ENCODE data around the gene AFAP1.

The AFAP1 gene

DNA sequence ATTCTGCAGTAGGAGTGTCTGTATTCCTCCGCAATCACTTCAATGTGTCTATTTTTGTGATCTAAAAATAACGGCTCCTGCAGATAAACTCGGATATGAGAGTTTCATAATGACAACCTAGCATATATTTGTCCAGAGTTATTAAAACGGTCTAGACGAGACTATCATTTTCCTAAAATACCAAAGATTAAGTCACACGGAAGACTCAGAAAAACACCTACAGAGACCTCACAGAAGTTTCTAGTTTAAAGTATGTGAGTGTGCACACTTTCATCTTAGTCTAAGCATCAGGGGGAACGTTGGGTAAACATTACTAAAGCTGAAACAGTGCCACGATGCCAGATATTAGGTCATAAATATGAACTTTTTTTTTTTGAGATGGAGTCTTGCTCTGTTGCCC lies 156.9 kb downstream of the AFAP1 start:
- no peak for DNase-seq (ENCODE audit: low read depth)

DNA sequence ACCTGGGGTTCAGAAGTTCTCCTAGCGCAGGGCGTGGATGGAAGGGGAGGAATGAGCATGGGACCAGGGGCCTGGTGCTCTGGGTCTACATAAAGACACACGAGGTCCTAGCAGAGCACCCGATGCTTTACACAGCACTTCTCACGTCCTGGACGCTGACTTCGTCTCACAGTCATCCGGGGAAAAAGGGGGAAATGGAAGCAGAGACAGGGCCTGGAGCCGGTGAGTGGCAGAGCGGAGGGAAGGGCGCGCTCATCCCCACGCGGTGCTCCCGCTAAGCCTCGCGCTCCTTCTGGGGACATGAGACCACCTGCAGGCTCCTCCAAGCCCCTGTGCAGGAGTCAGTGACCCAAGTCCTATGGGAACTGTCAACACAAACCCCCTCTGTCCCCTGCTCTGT lies 157.7 kb downstream of the AFAP1 start:
- no peak for DNase-seq (ENCODE audit: low read depth)

DNA sequence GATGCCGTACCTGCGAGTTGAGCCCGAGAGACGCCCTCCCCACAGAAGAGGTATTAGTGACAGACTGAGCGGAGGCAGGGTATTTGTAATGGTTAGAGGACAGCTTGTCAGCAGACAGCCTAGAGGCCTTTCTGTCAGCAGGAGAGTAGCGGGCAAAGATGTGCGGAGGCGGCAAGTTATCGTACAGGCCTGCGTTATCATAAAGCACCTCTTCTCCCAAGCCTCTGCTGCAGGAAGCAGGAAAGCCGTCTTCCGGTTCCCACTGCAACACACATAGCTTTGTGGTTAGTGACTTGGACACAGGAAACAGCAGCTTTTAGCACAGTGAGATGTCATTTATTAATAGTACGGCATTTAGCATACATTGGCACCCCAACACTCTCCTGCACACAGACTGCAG lies 158.3 kb downstream of the AFAP1 start:
- no peak for DNase-seq (ENCODE audit: low read depth)

DNA sequence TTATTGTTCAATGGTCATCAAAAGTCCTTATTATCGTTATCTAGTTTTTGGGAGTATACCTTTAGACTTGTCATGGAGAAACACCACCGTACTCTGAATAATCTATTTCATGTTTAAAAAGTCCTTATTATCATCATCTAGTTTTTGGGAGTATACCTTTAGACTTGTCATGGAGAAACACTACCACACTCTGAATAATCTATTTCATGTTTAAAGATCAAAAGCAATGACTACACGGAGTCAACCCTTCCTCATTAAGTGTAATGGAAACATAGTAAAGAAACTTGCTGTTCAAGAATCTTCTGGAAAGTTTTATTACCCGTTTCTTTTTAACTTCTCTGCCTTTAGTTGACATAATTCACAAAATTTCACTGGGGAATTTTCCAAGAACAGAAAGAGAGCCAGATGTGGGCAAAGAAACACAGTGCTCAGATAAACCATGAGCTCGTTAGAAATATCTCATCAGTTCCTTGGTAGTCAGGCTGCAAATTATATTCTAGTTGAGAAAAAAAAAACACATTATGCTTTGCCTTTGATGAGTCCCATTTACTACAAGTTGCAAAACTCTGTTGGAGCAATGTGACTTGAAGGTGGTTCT lies 158.8 kb downstream of the AFAP1 start:
- no peak for DNase-seq (ENCODE audit: low read depth)

DNA sequence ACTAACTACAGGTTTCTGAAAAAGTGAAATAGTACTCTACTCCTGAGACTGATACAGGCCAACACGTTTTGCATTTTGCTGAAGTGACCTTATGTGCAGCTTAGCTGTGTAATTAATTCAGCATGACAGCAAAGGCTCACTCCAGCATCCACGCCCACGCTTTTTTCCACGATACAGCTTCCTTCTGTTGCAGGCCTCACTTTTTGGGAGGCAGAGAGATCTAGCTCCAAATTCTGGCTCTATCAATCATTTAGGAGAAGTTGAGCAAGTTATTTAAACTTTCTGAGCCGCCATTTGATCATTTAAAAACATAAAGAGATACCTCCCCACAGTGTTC lies 160.3 kb downstream of the AFAP1 start:
- DNase-seq (ENCODE audit: low read depth): peak; percentile 20

DNA sequence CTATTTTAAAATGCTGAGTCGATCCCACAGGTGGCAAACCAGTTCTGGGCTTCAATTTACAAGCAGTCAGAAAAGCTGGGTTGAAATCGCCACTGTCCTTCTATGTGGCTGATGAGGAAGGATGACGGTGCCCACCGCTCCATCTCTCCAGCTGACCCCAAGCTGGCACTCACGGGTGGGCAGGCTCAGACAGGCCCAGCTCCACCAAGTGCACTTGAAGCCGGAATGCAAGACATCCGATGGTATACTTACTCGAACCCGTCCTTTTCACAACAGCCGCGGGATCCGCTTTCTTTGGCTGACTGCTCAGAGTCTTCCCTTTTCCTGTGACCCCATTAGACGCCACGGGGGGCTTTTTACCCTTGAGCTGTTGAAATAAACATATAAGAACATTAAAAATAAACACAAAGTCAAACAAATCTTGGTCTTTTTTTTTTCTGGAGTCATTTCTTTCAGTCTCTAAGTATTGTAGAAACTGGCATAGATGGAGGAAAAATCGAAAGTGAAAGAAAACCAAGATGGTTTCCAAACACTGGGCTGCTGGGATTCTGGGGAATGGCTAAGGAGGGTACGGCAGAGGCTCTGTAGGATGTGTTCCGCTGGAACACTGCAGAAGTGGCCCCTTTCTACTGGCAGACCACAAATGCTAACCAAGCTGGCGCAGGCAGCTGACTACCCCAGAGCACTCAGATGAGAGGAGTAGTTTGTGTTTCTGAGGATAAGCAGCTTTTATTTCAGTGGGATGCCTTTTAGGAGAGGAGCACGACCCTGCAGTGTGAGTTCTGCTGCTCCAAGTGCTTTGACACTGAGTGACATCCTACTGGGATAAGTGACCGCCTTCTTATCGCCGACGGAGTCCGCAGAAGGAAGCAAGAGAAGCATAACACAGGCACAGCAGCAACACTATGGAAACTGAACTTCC lies 160.9 kb downstream of the AFAP1 start:
- peak; percentile 22 for DNase-seq (ENCODE audit: low read depth)

DNA sequence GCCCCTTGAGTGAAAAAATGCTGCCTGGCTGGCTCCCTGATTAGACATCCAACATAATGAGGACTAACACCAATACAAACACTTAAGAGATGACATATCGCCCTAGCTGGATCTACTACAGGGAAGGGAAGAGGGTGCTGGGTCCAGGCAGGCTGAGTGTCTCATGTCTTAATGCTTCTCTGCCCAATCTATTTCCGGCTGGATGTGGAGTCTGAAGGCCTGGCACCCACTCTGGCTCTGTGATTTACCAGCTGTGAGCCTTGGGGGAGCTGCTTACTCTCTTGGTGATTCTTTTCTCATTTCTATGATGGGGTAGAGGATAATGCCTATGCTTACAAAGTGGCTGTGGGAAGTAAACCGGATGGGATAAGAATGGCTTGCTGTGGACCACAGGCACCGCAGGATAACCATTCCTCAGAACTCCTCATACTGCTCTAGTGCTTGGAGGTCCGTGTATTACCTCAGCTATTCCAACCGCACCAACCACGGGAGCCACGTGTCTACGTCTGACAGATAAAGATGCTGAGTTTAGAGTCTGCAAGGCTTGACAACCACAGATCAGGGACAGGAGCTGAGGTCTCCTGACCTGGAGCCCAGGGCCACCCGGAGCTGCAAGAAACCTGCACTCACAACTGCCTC lies 161.7 kb downstream of the AFAP1 start:
- DNase-seq (ENCODE audit: low read depth): no peak

DNA sequence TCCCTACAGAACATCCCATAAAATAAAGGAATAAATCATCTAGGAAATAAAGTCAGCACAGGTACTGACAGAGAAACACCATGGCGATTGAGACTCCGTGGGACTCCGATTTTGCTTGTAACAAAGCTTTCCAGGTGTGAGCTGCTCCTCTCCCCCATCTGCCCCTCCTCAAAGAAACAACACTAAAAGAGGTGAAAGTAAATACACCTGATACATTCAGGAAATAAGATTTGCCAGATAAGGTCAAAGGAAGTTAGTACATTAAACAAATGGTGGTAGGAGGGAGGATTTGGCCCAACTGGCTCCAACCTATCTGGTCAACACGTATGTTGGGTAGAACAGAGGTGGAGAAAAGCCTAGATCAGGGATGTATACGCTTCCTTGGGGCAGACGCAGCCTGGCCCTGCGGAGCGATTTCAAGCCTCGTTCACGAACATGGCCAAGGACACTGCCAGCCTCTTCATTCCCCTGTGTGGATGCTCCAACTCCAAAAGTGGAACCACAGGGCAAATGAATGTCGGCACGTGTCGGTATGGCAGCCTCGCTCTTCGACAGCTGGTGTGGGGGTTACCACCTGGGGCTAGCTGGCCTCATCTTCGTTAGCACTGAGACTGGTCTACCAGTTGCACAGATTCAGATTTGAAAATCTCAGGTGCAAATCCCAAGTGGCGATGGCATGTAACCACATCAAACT lies 162.5 kb downstream of the AFAP1 start:
- no peak for DNase-seq (ENCODE audit: low read depth)

DNA sequence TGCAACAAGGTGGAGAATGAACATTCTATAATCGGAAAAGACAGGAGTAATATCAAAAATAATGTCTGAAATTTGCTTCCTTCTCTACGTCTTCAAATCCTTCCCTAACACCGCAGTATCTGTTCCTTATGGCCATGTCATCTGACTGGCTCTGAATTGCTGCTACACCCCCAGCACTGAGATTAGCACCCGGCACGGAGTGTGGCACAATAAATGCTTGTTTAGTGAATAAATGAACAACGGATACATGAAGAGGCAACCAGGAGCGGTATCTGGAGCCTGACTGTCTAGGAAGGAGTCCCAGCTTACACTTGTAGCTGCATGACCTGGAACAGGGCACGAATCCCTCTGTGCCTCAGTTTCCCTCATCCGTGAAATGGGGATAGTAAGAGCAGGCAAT lies 164.3 kb downstream of the AFAP1 start:
- DNase-seq (ENCODE audit: low read depth): no peak

DNA sequence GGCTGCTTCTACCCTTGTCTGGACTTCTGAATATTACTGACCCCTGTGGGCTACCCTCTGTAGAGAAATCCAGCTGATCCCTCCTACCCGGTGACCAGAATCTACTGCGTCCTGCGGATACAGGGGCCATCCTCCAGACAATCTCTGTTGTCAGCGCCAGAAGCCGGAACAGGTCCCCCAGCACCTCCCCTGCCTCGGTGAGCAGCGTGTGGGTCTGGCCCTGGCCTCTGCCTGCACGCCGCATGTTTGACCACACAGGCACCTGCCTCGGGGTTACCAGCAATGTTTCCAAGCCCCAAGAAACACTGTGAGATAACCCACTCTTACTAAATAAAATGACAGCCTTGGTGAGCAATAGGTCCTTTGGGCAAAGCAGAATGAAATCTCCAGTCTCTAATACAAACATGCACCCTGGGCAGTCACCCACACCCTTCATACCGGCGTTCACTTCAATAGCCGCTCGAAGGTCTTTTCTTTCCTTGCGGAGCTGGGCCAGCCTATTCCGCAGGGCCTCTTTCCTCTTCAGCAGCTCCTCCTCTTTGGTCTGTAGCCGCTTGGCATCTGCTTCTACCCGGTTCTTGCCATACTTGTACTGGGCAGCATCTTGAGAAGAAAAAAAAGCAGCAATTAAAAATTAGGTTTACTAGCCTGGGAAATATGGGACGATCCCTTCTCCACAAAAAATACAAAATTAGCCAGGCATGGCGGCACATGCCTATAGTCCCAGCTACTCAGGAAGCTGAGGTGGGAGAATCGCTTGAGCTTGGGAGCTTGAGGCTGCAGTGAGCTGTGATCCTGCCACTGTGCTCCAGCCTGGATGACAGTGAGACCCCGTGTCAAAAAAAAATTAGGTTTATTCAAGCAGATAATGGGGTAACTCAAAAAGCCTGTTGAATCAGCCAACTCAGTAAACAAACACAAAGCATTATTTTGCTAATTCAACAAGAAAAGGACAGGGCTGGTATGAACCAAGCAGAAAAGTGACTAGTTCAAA lies 165.1 kb downstream of the AFAP1 start:
- DNase-seq (ENCODE audit: low read depth): no peak

DNA sequence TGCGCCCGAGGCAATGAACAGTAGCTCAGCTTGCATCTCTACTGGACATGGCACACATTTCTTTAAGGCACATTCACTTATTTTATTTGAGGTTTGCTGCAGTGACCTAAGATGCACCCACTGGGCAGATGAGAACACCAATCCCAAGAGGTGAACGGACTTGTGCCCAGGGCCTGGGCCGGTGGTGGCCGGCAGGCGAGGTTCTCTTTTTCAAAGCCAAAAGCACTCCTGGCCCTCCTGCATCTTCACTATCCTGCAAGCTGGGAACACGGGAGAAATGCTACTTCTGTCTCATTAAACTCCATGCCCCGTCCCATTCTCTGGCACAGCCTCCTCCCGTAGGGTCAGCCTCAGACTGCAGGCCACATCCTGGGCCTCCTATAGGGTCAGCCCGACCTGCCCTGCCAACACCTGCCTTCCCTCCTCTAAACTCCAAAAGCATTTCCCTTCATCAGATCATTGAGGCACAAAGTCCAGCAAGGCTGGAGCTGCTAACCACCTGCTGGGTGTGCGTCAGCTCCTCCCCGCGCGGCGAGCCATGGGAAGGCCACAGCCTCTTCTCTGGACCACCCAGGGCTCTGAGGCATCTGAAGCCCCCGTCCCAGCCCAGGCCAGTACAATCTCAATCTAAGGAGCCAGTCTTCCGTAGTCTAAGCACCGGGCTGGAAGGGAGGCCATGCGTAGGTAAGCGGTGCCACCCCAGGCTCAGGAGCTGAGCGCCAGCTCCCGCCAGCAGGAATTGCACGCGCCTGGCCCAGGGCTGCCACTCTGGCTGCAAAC lies 166.1 kb downstream of the AFAP1 start:
- no peak for DNase-seq (ENCODE audit: low read depth)

DNA sequence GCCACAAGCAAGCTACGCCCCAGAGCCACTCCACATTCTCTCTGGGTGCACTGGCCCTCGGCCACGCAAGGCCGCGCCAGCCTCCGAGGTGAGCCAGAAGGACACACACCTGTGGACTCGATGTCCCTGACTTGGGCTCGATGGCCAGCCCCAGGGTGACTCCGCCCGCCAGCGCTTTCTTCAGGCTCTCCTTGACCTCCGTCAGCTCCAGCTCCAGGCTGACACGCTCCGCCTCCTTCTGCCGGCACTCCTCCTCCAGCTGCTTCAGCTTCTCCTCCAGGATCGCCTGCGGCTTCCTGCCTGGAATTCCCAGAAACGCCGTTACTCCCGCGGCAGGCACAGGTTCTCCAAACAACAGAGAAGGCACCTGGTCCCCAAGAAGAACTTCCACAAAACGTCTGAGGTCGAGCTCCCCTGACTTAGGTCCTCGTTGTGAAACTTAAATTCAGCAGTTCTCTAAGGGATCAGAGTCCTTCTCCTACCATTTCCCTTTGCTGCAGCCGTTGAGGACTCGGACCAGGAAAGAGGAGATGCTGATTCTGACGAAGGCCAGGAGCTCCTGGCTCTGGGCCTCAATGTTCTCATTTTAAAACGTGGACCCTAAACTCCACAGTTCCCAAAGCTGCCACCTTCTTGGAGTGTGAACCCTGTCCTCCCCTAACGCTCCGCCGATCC lies 166.8 kb downstream of the AFAP1 start:
- no peak for DNase-seq (ENCODE audit: low read depth)

DNA sequence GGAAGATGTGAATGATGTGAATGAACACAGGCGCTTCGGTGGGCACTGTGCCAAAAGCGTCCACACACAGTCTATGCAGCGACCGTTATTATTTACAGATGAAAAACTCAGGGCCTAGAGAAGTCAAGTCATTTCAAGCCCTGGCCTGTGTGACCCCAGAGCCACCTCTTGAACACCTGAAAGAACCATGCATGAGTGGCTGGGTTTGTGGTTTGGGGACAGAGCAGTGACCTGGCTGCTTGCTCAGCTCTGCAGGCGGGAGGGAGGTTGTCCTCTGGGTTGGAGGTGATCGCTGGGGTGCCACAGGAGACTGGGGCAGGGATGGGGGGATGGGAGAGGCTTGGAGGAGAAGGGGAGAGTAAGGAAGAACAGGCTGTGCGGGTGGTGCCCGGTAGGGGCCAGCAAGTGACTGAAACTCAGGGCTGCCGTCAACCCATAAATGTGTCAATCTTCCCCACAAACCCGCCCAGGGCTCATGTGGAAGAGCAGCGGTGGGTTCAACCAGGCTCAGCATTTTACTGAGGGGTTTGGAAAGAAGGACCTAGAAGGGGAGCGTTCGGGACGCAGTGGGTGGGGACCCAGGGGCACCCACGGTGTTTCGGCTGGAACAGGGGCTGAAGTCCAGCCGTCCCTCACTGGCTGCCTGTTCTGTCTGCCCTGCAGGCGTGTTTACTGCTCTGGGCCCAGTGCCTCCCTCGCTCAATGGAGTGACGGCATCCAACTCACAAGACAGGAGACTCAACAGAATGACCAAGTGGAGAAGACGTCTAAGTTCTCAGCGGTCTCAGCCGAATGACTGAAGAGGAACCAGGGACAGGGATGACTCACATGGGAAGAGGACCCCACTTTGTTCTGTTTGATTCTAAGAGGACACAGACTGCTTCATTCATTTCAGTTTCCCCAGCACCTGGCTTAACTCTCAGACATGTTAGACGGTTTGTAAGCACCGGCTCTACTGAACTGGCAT lies 167.8 kb downstream of the AFAP1 start:
- no peak for DNase-seq (ENCODE audit: low read depth)

DNA sequence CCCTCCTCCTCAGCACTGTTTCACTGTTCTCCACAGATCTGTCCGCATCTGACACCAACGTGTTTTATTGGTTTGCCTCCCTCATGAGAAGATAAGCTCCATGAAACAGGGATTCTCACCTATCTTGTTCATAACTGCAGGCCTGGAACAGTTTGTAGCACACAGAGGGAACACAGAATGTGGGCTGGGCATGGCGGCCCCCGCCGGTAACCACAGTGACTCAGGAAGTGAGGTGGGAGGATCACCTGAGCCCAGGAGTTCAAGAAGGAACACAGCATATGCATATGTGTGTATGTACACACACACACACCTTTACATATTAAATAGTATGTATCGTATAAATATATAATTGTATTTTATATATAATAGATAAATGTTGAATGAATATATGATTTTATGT lies 168.6 kb downstream of the AFAP1 start:
- no peak for DNase-seq (ENCODE audit: low read depth)

DNA sequence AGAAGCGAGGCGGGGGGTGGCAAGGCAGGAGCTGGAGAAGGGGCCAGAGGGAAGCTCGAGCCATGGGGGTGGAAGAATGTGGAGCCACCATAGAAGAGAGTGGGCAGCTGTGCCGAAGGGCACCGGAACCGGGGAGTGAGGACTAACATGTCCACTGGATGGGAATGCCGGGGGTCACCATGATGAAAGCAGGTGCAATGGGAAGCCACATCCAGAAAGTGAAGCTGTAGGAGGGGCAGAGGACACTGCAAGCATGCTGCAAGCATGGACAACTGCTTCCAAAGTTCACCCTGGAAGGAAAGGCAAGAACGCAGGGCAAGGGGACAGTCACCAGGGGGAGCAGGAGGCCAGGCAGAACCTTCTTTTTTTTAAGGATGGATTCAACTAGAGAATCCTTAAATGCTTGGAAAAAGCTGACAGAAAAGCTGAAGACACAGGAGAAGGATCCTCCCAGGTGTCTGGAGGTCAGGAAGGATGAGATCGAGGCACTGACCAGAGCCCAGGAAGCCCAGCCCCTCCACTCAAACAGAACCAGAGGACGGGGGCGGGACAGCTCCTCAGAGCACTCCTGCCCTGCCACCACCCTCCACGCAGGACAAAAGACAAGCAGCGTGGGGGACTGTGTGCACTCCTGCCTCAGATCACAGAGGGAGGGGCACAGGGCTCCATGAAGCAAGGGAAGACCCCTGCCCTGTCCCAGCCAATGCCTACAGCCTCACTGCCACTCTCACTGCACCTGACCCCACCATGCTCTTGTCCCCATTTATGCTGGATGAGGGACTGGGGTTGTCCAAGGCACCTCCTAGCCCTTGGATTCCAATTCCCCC lies 169.2 kb downstream of the AFAP1 start:
- DNase-seq (ENCODE audit: low read depth): no peak

DNA sequence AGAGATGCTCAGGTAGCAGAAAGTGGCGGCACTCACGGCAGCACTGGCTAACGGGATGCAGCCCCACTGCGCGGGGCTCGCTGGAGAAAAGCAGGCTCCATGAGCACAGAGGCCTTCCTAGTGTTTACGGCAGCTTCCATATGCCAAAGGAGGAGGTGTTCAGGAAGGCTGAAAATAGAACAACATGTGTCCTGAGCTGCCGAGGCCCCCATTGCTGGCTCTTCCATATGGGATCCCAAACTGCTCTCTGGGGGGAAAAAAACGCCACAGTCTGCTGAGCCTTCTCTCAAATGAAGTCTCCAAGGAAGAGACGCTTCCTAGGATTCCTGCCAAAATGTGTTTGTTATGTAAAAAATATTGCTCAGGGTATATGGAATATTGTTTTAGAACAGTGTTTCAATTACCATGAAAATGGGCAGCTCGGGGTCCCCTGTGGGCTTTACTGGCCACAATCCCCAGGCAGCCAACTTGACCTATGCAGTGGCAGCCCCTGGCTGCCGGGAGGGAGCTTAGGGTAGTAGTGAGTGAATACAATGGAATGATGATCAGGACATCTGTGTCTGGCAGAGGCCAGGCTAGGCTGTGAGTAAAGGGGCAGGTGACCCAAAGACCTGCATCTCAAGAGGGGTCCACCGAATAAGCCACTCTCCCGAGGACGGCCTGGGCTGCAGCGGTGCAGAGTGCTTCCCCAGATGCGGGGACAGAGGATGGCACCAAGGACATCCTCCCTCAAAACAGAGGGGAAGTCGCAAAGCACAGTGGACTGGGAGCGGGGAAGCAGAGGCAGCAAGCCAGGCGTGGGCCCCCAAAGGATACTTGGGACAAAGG lies 170.1 kb downstream of the AFAP1 start:
- DNase-seq (ENCODE audit: low read depth): no peak

DNA sequence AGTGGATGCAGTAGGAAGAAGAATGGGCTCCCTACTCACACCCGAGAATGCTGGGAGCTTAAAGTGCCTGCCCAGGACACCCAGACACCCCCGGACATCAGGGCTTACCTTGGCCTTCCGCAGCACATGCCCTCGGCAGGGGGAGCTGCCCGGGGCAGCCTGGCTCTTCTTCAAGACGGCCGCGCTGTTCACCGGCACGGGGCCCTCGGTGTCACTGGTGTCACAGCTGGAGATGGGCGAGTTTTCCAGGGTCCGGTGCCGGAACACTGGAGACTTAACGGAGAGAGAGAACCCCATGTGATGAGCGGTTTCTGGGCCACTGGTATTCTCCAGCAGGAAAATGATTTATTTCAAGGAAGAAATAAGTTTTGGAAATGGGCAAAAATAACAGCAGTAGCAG lies 170.9 kb downstream of the AFAP1 start:
- DNase-seq (ENCODE audit: low read depth): no peak

Measured in stromal cell of bone marrow (primary cell).